ENCODE results near the gene FLCN.

FLCN gene

GRCh38 chr17:17253406-17253805 is 16.4 kb upstream of the FLCN start:
- no peak for TF ChIP-seq FOXM1 (IDR thresholded peaks at IDR 0.05; ENCODE audit: borderline replicate concordance, low read depth)
- TF ChIP-seq NFIC (IDR thresholded peaks at IDR 0.05): no peak

- TF ChIP-seq NFIC (IDR thresholded peaks at IDR 0.05): no peak
Observed at GRCh38 chr17:17252149-17252661, 15.2 kb upstream of the FLCN start.

GRCh38 chr17:17246879-17247278 is 9.9 kb upstream of the FLCN start:
- TF ChIP-seq FOXM1 (IDR thresholded peaks at IDR 0.05; ENCODE audit: borderline replicate concordance, low read depth) (no peak), YY1 (IDR thresholded peaks at IDR 0.05; ENCODE audit: low read depth) (no peak), NFIC (IDR thresholded peaks at IDR 0.05) (no peak), EGR1 (IDR thresholded peaks at IDR 0.05) (no peak), TEAD4 (IDR thresholded peaks at IDR 0.05) (no peak), TAF1 (IDR thresholded peaks at IDR 0.05; ENCODE audit: low read depth) (no peak), TCF12 (IDR thresholded peaks at IDR 0.05; ENCODE audit: low read depth) (no peak), CREB1 (IDR thresholded peaks at IDR 0.05; ENCODE audit: low read depth) (no peak), ZBTB7A (IDR thresholded peaks at IDR 0.05; ENCODE audit: low read depth) (no peak)
- TF ChIP-seq, protein P1, sequence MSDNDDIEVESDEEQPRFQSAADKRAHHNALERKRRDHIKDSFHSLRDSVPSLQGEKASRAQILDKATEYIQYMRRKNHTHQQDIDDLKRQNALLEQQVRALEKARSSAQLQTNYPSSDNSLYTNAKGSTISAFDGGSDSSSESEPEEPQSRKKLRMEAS (IDR thresholded peaks at IDR 0.05): no peak

DNA sequence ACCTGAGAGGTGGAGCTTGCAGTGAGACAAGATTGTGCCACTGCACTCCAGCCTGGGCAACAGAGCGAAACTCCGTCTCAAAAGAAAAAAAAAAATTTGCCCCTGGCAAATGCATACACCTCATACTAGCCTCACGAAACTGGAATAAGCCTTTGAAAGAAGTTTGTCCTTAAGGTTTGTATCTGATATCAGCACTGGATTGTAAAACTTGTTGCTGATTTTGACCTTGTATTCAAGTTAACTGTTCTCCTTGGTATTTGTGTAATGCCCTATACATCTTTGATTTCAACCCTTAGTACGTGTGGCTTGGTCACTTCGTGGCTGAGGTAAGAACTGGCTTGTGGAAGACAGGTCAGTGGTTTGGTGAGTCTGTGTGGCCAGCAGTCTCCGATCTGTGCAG is 6.2 kb upstream of the FLCN start:
- TF ChIP-seq CREB1 (IDR thresholded peaks at IDR 0.05; ENCODE audit: low read depth) (no peak), FOXM1 (IDR thresholded peaks at IDR 0.05; ENCODE audit: borderline replicate concordance, low read depth) (no peak), TCF12 (IDR thresholded peaks at IDR 0.05; ENCODE audit: low read depth) (no peak), EGR1 (IDR thresholded peaks at IDR 0.05) (no peak), USF1 (IDR thresholded peaks at IDR 0.05) (no peak), YY1 (IDR thresholded peaks at IDR 0.05; ENCODE audit: low read depth) (no peak), TAF1 (IDR thresholded peaks at IDR 0.05; ENCODE audit: low read depth) (no peak)
- TF ChIP-seq, protein P2, sequence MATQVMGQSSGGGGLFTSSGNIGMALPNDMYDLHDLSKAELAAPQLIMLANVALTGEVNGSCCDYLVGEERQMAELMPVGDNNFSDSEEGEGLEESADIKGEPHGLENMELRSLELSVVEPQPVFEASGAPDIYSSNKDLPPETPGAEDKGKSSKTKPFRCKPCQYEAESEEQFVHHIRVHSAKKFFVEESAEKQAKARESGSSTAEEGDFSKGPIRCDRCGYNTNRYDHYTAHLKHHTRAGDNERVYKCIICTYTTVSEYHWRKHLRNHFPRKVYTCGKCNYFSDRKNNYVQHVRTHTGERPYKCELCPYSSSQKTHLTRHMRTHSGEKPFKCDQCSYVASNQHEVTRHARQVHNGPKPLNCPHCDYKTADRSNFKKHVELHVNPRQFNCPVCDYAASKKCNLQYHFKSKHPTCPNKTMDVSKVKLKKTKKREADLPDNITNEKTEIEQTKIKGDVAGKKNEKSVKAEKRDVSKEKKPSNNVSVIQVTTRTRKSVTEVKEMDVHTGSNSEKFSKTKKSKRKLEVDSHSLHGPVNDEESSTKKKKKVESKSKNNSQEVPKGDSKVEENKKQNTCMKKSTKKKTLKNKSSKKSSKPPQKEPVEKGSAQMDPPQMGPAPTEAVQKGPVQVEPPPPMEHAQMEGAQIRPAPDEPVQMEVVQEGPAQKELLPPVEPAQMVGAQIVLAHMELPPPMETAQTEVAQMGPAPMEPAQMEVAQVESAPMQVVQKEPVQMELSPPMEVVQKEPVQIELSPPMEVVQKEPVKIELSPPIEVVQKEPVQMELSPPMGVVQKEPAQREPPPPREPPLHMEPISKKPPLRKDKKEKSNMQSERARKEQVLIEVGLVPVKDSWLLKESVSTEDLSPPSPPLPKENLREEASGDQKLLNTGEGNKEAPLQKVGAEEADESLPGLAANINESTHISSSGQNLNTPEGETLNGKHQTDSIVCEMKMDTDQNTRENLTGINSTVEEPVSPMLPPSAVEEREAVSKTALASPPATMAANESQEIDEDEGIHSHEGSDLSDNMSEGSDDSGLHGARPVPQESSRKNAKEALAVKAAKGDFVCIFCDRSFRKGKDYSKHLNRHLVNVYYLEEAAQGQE (IDR thresholded peaks at IDR 0.05; ENCODE audit: low read depth): no peak

GRCh38 chr17:17242246-17242645 is 5.3 kb upstream of the FLCN start:
- TF ChIP-seq EGR1 (IDR thresholded peaks at IDR 0.05) (no peak), RAD21 (IDR thresholded peaks at IDR 0.05; ENCODE audit: low read depth) (no peak), FOXM1 (IDR thresholded peaks at IDR 0.05; ENCODE audit: borderline replicate concordance, low read depth) (no peak), TEAD4 (IDR thresholded peaks at IDR 0.05) (no peak), TCF12 (IDR thresholded peaks at IDR 0.05; ENCODE audit: low read depth) (no peak), EP300 (IDR thresholded peaks at IDR 0.05; ENCODE audit: borderline replicate concordance) (no peak), YY1 (IDR thresholded peaks at IDR 0.05; ENCODE audit: low read depth) (no peak), TAF1 (IDR thresholded peaks at IDR 0.05; ENCODE audit: low read depth) (no peak), CREB1 (IDR thresholded peaks at IDR 0.05; ENCODE audit: low read depth) (no peak), CEBPB (IDR thresholded peaks at IDR 0.05) (no peak)

- TF ChIP-seq, protein P1 (IDR thresholded peaks at IDR 0.05): no peak
- TF ChIP-seq CREB1 (IDR thresholded peaks at IDR 0.05; ENCODE audit: low read depth): no peak
- TF ChIP-seq EP300 (IDR thresholded peaks at IDR 0.05; ENCODE audit: borderline replicate concordance): no peak
- no peak for TF ChIP-seq USF1 (IDR thresholded peaks at IDR 0.05)
- no peak for TF ChIP-seq EGR1 (IDR thresholded peaks at IDR 0.05)
- TF ChIP-seq, protein P2 (IDR thresholded peaks at IDR 0.05; ENCODE audit: low read depth): no peak
- TF ChIP-seq TEAD4 (IDR thresholded peaks at IDR 0.05): no peak
- TF ChIP-seq RAD21 (IDR thresholded peaks at IDR 0.05; ENCODE audit: low read depth): no peak
- TF ChIP-seq ZBTB7A (IDR thresholded peaks at IDR 0.05; ENCODE audit: low read depth): no peak
- no peak for TF ChIP-seq FOXM1 (IDR thresholded peaks at IDR 0.05; ENCODE audit: borderline replicate concordance, low read depth)
- no peak for TF ChIP-seq NFIC (IDR thresholded peaks at IDR 0.05)
- TF ChIP-seq TAF1 (IDR thresholded peaks at IDR 0.05; ENCODE audit: low read depth): no peak
- TF ChIP-seq YY1 (IDR thresholded peaks at IDR 0.05; ENCODE audit: low read depth): no peak
- no peak for TF ChIP-seq TCF12 (IDR thresholded peaks at IDR 0.05; ENCODE audit: low read depth)
- TF ChIP-seq CEBPB (IDR thresholded peaks at IDR 0.05): no peak
Observed at GRCh38 chr17:17241656-17242055, 4.7 kb upstream of the FLCN start.
